ENCODE results near the gene MICOS13.

Gene MICOS13

GRCh38 chr19:5681391-5682106 lies 1.2 kb upstream of the MICOS13 start:
- no peak for DNase-seq (ENCODE audit: low read depth, low spot score)
- no peak for TF ChIP-seq CTCF (IDR thresholded peaks at IDR 0.05; ENCODE audit: insufficient read depth, low read length, missing control alignments)
- ChIA-PET CTCF (interaction anchor here (1.2 to 1.9 kb wide), 2 partner anchors 8 to 10 kb away, joined by 3 to 12 read pairs; partner anchors contain the start of gene RPL36), POLR2A (no interaction called here)
- H3K4me3 ChIP-seq (ENCODE audit: low read depth, low read length) = peak overlapping the region; percentile 98

- ChIA-PET CTCF (no interaction called here), POLR2A (no interaction called here)
- DNase-seq (ENCODE audit: low read depth, low spot score) = no peak
- peak overlapping the region; percentile 98 for H3K4me3 ChIP-seq (ENCODE audit: low read depth, low read length)
- TF ChIP-seq CTCF (IDR thresholded peaks at IDR 0.05; ENCODE audit: insufficient read depth, low read length, missing control alignments) = no peak
Observed at GRCh38 chr19:5680084-5680436, 256 bp downstream of the MICOS13 start.

GRCh38 chr19:5679289-5680083 lies 830 bp downstream of the MICOS13 start:
- ChIA-PET POLR2A (interaction anchor here (1.0 kb wide), 1 partner anchor 10 kb away, joined by 3 read pairs; the partner anchor contains the start of gene RPL36), CTCF (interaction anchor here (1.0 kb wide), 1 partner anchor 12 kb away, joined by 3 read pairs; no protein-coding TSS in a partner anchor)
- no peak for TF ChIP-seq CTCF (IDR thresholded peaks at IDR 0.05; ENCODE audit: insufficient read depth, low read length, missing control alignments)
- no peak for DNase-seq (ENCODE audit: low read depth, low spot score)
- peak overlapping the region; percentile 98 for H3K4me3 ChIP-seq (ENCODE audit: low read depth, low read length)

- no peak for DNase-seq (ENCODE audit: low read depth, low spot score)
- CTCF ChIA-PET = interaction anchor here (0.6 to 1.2 kb wide), 3 partner anchors 9 to 634 kb away, joined by 3 to 4 read pairs (median 3); no protein-coding TSS in a partner anchor
- POLR2A ChIA-PET = interaction anchor here (1.0 kb wide), 1 partner anchor 12 kb away, joined by 3 read pairs; the partner anchor contains the start of gene RPL36
- H3K4me3 ChIP-seq (ENCODE audit: low read depth, low read length) = no peak overlapping the region
- TF ChIP-seq CTCF (IDR thresholded peaks at IDR 0.05; ENCODE audit: insufficient read depth, low read length, missing control alignments) = no peak
Observed at GRCh38 chr19:5678071-5678718, 2.1 kb downstream of the MICOS13 start.

- no peak overlapping the region for H3K4me3 ChIP-seq (ENCODE audit: low read depth, low read length)
- ChIA-PET POLR2A (no interaction called here), CTCF (interaction anchor here (1.7 kb wide), 1 partner anchor 12 kb away, joined by 7 read pairs; the partner anchor contains the start of gene RPL36)
- no peak for TF ChIP-seq CTCF (IDR thresholded peaks at IDR 0.05; ENCODE audit: insufficient read depth, low read length, missing control alignments)
- no peak for DNase-seq (ENCODE audit: low read depth, low spot score)
Observed at GRCh38 chr19:5677580-5677979, 2.7 kb downstream of the MICOS13 start.
